ENCODE results near the gene MTCH2. TPM values are rescaled to one million over a fixed set of nuclear protein-coding genes. Genes with fewer than 3 reads are reported as not detected.

The MTCH2 gene
- total RNA-seq, 1 experiment from 2014 or later: 176 TPM

DNA sequence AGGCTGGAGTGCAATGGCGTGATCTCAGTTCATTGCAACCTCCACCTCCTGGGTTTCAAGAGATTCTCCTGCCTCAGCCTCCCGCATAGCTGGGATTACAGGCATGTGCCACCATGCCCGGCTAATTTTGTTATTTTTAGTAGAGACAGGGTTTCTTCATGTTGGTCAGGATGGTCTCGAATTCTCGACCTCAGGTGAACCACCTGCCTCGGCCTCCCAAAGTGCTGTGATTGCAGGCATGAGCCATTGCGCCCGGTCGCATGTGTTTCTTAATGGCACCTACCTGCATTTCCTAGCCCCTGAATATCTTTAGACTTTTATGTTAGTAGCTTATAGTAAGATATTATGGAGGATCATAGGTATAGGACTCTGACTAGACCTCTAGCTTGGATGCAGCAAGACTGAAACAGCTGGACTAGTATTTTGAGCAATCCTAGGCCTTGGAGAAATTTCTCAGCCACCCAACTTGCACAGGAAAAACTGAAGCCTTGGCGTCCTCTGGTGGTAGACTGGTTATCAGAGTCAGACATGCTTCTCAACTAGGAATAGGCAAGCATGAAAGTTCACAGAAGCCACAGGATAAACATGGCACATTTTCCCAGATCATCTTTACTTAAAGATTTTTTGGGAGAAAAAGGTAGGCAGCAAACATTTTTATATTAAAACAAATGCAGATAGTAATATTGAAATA is 25.5 kb downstream of the MTCH2 start:
- no peak overlapping the region for H3K4me2 ChIP-seq (ENCODE audit: insufficient read depth, insufficient read length, low read length)
- no peak overlapping the region for H2BK5ac ChIP-seq (ENCODE audit: insufficient read length, low read length)
- H3K56ac ChIP-seq (ENCODE audit: insufficient read length, low read depth, low read length): no peak overlapping the region
- no peak overlapping the region for H2AK5ac ChIP-seq (ENCODE audit: insufficient read length, low read length)
- H3K9me3 ChIP-seq (ENCODE audit: control insufficient read depth, low read depth, low read length): no peaks in the 10 kb centered on the region
- no peak overlapping the region for H4K8ac ChIP-seq (replicated peaks; ENCODE audit: insufficient read length, low read depth, low read length)
- H3K27ac ChIP-seq (ENCODE audit: insufficient read length, low read depth, low read length): no peak overlapping the region
- H2BK120ac ChIP-seq (ENCODE audit: low read depth, low read length, poor library complexity, severe bottlenecking): no peak overlapping the region
- no CpG with 5 or more reads among the region's 10 CpGs for WGBS (ENCODE audit: extremely low coverage, insufficient read length, low lambda C conversion rate)
- no peak overlapping the region for H4K5ac ChIP-seq (ENCODE audit: insufficient read length, low read depth, low read length)
- H3K4me1 Mint-ChIP-seq: no peaks in the 10 kb centered on the region
- no peak overlapping the region for H3T11ph ChIP-seq (ENCODE audit: low read length)
- peaks cover 8 to 47% (median 12%) of the 10 kb centered on the region in 3 experiments; a peak in 6 of 7 replicates for H3K36me3 Mint-ChIP-seq (ENCODE audit: insufficient read depth in 1 of 3, low read depth in 3 of 3)
- H3K4ac ChIP-seq (ENCODE audit: low read depth, low read length): no peak overlapping the region
- H4K91ac ChIP-seq (ENCODE audit: insufficient read length, low read depth, low read length): no peak overlapping the region
- H3K79me1 ChIP-seq (ENCODE audit: insufficient read depth, low read depth, low read length, poor library complexity, severe bottlenecking): no peaks in the 10 kb centered on the region
- no peak overlapping the region for H3K18ac ChIP-seq (ENCODE audit: insufficient read length, low read depth, low read length)
- H2AFZ ChIP-seq (ENCODE audit: low read length): no peak overlapping the region
- H2BK20ac ChIP-seq (ENCODE audit: low read depth, low read length, poor library complexity, severe bottlenecking): no peak overlapping the region
- no peak overlapping the region for H3K14ac ChIP-seq (ENCODE audit: insufficient read depth, low read length)
- no peak overlapping the region for H2BK12ac ChIP-seq (ENCODE audit: insufficient read length, low read depth, low read length)
- no peak overlapping the region for H3K9ac ChIP-seq (ENCODE audit: extremely low read depth, insufficient read length, low read length)
- H3K9me3 Mint-ChIP-seq: no peaks in the 10 kb centered on the region
- no peak overlapping the region for H3K4me3 Mint-ChIP-seq
- H4K20me1 ChIP-seq (ENCODE audit: control insufficient read depth, insufficient read depth, insufficient read length): no peaks in the 10 kb centered on the region
- H3K4me1 ChIP-seq (ENCODE audit: insufficient read depth, low read length): no peaks in the 10 kb centered on the region
- TF ChIP-seq, protein P1, sequence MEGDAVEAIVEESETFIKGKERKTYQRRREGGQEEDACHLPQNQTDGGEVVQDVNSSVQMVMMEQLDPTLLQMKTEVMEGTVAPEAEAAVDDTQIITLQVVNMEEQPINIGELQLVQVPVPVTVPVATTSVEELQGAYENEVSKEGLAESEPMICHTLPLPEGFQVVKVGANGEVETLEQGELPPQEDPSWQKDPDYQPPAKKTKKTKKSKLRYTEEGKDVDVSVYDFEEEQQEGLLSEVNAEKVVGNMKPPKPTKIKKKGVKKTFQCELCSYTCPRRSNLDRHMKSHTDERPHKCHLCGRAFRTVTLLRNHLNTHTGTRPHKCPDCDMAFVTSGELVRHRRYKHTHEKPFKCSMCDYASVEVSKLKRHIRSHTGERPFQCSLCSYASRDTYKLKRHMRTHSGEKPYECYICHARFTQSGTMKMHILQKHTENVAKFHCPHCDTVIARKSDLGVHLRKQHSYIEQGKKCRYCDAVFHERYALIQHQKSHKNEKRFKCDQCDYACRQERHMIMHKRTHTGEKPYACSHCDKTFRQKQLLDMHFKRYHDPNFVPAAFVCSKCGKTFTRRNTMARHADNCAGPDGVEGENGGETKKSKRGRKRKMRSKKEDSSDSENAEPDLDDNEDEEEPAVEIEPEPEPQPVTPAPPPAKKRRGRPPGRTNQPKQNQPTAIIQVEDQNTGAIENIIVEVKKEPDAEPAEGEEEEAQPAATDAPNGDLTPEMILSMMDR (conservative IDR thresholded peaks at IDR 0.05): peak; percentile 79
- H3K27me3 ChIP-seq (ENCODE audit: insufficient read depth, low read length): no peaks in the 10 kb centered on the region
- DNase-seq: peak; percentile 45
- H3K27me3 Mint-ChIP-seq (ENCODE audit: low read depth): no peaks in the 10 kb centered on the region
- H2BK15ac ChIP-seq (ENCODE audit: low read depth, low read length): no peak overlapping the region
- H3K79me2 ChIP-seq (ENCODE audit: insufficient read depth, low read length): no peaks in the 10 kb centered on the region
- no peaks in the 10 kb centered on the region for H3K23me2 ChIP-seq (ENCODE audit: insufficient read length, low read depth, low read length, poor library complexity, severe bottlenecking)
- no peak overlapping the region for H3K27ac Mint-ChIP-seq
- H3K23ac ChIP-seq (ENCODE audit: insufficient read length, low read depth, low read length): no peak overlapping the region
